Measurements from ENCODE around the gene NDUFAF3.

The NDUFAF3 gene

GRCh38 chr3:49021813-49022687, at the start of gene NDUFAF3:
TSS of gene NDUFAF3 (plus strand) at chr3:49022121. CDS start at chr3:49022145, 24 bp downstream.
- Histone ChIP-seq H3K27ac (ENCODE audit: poor library complexity, severe bottlenecking) (peak within 1 kb of the TSS; percentile 88), H3K4me1 (ENCODE audit: insufficient read depth, poor library complexity, severe bottlenecking) (peaks cover 4% of the 10 kb centered on the region)
- peak; percentile 71 for ATAC-seq (ENCODE audit: low read depth)

GRCh38 chr3:48974076-48974864, 47.7 kb upstream of the NDUFAF3 start:
- Histone ChIP-seq H3K27ac (ENCODE audit: poor library complexity, severe bottlenecking) (no peak overlapping the region), H3K9me3 (ENCODE audit: severe bottlenecking) (no peaks in the 10 kb centered on the region), H3K36me3 (ENCODE audit: low read depth) (peaks cover 94% of the 10 kb centered on the region), H3K27me3 (ENCODE audit: insufficient read depth, poor library complexity, severe bottlenecking) (no peaks in the 10 kb centered on the region), H3K4me1 (ENCODE audit: insufficient read depth, poor library complexity, severe bottlenecking) (peaks cover 10% of the 10 kb centered on the region), H3K4me3 (ENCODE audit: severe bottlenecking) (no peak overlapping the region)
- ATAC-seq (ENCODE audit: low read depth) (no peak), DNase-seq (ENCODE audit: low spot score) (no peak)
- TF ChIP-seq CTCF (IDR thresholded peaks at IDR 0.05; ENCODE audit: poor library complexity, severe bottlenecking): no peak

More at GRCh38 chr3:49021813-49022687, at the start of gene NDUFAF3:
- Histone ChIP-seq H3K27me3 (ENCODE audit: insufficient read depth, poor library complexity, severe bottlenecking) (no peaks in the 10 kb centered on the region), H3K36me3 (ENCODE audit: low read depth) (peaks cover 43% of the 10 kb centered on the region), H3K4me3 (ENCODE audit: severe bottlenecking) (peak within 1 kb of the TSS; percentile 75), H3K9me3 (ENCODE audit: severe bottlenecking) (no peaks in the 10 kb centered on the region)
- peak; percentile 96 for TF ChIP-seq CTCF (IDR thresholded peaks at IDR 0.05; ENCODE audit: poor library complexity, severe bottlenecking)
- DNase-seq (ENCODE audit: low spot score): peak; percentile 96

- Histone ChIP-seq H3K4me3 (ENCODE audit: severe bottlenecking) (no peak overlapping the region), H3K27me3 (ENCODE audit: insufficient read depth, poor library complexity, severe bottlenecking) (no peaks in the 10 kb centered on the region), H3K9me3 (ENCODE audit: severe bottlenecking) (no peaks in the 10 kb centered on the region), H3K27ac (ENCODE audit: poor library complexity, severe bottlenecking) (no peak overlapping the region), H3K36me3 (ENCODE audit: low read depth) (peaks cover 84% of the 10 kb centered on the region), H3K4me1 (ENCODE audit: insufficient read depth, poor library complexity, severe bottlenecking) (no peaks in the 10 kb centered on the region)
- no peak for TF ChIP-seq CTCF (IDR thresholded peaks at IDR 0.05; ENCODE audit: poor library complexity, severe bottlenecking)
- DNase-seq (ENCODE audit: low spot score) (no peak), ATAC-seq (ENCODE audit: low read depth) (no peak)
Observed at GRCh38 chr3:48979451-48979850, 42.5 kb upstream of the NDUFAF3 start.

- no peak overlapping the region for H3K4me3 ChIP-seq (ENCODE audit: severe bottlenecking)
- H3K27me3 ChIP-seq (ENCODE audit: insufficient read depth, poor library complexity, severe bottlenecking): no peaks in the 10 kb centered on the region
- DNase-seq (ENCODE audit: low spot score) (no peak), ATAC-seq (ENCODE audit: low read depth) (no peak)
- TF ChIP-seq CTCF (IDR thresholded peaks at IDR 0.05; ENCODE audit: poor library complexity, severe bottlenecking): no peak
- no peaks in the 10 kb centered on the region for H3K4me1 ChIP-seq (ENCODE audit: insufficient read depth, poor library complexity, severe bottlenecking)
- no peak overlapping the region for H3K27ac ChIP-seq (ENCODE audit: poor library complexity, severe bottlenecking)
- H3K9me3 ChIP-seq (ENCODE audit: severe bottlenecking): no peaks in the 10 kb centered on the region
- H3K36me3 ChIP-seq (ENCODE audit: low read depth): peaks cover 80% of the 10 kb centered on the region
Observed at GRCh38 chr3:48980295-48980694, 41.6 kb upstream of the NDUFAF3 start.
